OCI-LY3 (cell line): ENCODE data around the gene CEMIP.

Source experiments
- H2AFZ ChIP-seq: fragments of 200-600, 300-600 bp; shearing (Covaris generic); 2 replicates; pipeline ENCODE4 v1.6.0; 2014; ENCODE audit warnings: antibody characterized with exemption, low read depth, low read length
- H3K27ac ChIP-seq: fragments of 200-600, 300-600 bp; sonication (generic); 2 replicates; pipeline ENCODE4 v1.5.1; 2014; ENCODE audit warnings: mild to moderate bottlenecking, low read length, moderate library complexity, mixed read lengths
- H3K27me3 ChIP-seq: fragments of 200-600, 300-600 bp; sonication (generic); 2 replicates; pipeline ENCODE4 v1.6.1; 2014; ENCODE audit warnings: low read depth, low read length, mixed read lengths
- H3K36me3 ChIP-seq: fragments of 200-600, 300-600 bp; sonication (generic); replicated peaks from 2 replicates; pipeline ENCODE3; 2014; ENCODE audit warnings: low read depth, low read length, mixed read lengths
- H3K4me1 ChIP-seq: fragments of 300-600, 200-600 bp; sonication (generic); 2 replicates; pipeline ENCODE4 v1.6.1; 2014; ENCODE audit warnings: low read length, mixed read lengths
- H3K4me2 ChIP-seq: fragments of 200-600, 300-600 bp; sonication (generic); 2 replicates; pipeline ENCODE4 v1.6.1; 2014; ENCODE audit warnings: low read length, mixed read lengths
- H3K4me3 ChIP-seq: fragments of 300-600, 200-600 bp; sonication (generic); 2 replicates; pipeline ENCODE4 v1.5.1; 2014; ENCODE audit warnings: antibody characterized with exemption, mild to moderate bottlenecking, low read length, moderate library complexity
- H3K79me2 ChIP-seq: fragments of 300-600, 200-600 bp; shearing (Covaris generic); 2 replicates; pipeline ENCODE4 v1.6.1; 2014; ENCODE audit warnings: mild to moderate bottlenecking, low read length, mixed read lengths
- H3K9ac ChIP-seq: fragments of 300-600, 200-600 bp; shearing (Covaris generic); 2 replicates; pipeline ENCODE4 v1.6.0; 2014; ENCODE audit warnings: mild to moderate bottlenecking, low read length, moderate library complexity
- H3K9me3 ChIP-seq: fragments of 200-600, 300-600 bp; shearing (Covaris generic); 2 replicates; pipeline ENCODE4 v1.6.1; 2014; ENCODE audit warnings: low read length, mixed read lengths; ENCODE audit not compliant: insufficient read depth
- H4K20me1 ChIP-seq: fragments of 200-600, 300-600 bp; sonication (generic); 2 replicates; pipeline ENCODE4 v1.6.1; 2016; ENCODE audit warnings: low read length, mixed read lengths; ENCODE audit not compliant: insufficient read depth
- EZH2phosphoT487 ChIP-seq: fragments of 200-600 bp; shearing (Covaris generic); IDR thresholded peaks from 2 replicates; pipeline ENCODE4 v1.6.1; 2018; ENCODE audit warnings: antibody characterized with exemption, mixed run types, low read depth
- TF ChIP-seq, protein P1 (sequence below): fragments of 200-600, 300-600 bp; sonication (generic); IDR thresholded peaks from 2 replicates; pipeline ENCODE4 v1.5.1; 2014; ENCODE audit warnings: antibody characterized with exemption, low read length, low read depth

CEMIP gene

DNA sequence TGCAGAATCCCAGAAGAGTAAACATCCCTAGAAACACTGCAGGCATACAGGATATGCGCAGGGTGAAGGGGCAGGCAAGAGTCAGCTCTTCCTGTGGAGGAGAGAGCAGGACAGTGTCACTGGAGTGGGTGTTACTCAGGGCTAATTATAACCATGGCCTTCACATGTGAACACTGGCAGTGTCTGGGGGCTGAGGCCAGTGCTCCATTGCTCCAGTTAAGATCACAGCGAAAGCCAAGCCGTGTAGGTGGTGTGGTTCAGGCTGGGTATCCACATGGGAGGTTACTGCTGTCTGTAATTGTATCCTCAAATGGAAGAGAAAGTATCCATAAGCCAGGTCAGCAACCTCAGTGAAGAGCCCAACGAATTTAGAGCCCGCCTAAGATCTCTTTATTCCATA lies 125.8 kb downstream of the CEMIP start:
- H3K27me3 ChIP-seq = no peaks in the 10 kb centered on the region; the same call in 1 of the 2 replicates
- no peaks in the 10 kb centered on the region for H3K9me3 ChIP-seq
- H4K20me1 ChIP-seq = no peaks in the 10 kb centered on the region
- no peak overlapping the region for H3K4me3 ChIP-seq
- no peak overlapping the region for H3K4me2 ChIP-seq
- no peak overlapping the region for H2AFZ ChIP-seq
- no peaks in the 10 kb centered on the region for H3K36me3 ChIP-seq
- H3K79me2 ChIP-seq = no peaks in the 10 kb centered on the region
- TF ChIP-seq EZH2phosphoT487 = no peak
- TF ChIP-seq, protein P1, sequence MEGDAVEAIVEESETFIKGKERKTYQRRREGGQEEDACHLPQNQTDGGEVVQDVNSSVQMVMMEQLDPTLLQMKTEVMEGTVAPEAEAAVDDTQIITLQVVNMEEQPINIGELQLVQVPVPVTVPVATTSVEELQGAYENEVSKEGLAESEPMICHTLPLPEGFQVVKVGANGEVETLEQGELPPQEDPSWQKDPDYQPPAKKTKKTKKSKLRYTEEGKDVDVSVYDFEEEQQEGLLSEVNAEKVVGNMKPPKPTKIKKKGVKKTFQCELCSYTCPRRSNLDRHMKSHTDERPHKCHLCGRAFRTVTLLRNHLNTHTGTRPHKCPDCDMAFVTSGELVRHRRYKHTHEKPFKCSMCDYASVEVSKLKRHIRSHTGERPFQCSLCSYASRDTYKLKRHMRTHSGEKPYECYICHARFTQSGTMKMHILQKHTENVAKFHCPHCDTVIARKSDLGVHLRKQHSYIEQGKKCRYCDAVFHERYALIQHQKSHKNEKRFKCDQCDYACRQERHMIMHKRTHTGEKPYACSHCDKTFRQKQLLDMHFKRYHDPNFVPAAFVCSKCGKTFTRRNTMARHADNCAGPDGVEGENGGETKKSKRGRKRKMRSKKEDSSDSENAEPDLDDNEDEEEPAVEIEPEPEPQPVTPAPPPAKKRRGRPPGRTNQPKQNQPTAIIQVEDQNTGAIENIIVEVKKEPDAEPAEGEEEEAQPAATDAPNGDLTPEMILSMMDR = no peak
- H3K9ac ChIP-seq = no peak overlapping the region
- H3K4me1 ChIP-seq = no peaks in the 10 kb centered on the region
- H3K27ac ChIP-seq = no peak overlapping the region

DNA sequence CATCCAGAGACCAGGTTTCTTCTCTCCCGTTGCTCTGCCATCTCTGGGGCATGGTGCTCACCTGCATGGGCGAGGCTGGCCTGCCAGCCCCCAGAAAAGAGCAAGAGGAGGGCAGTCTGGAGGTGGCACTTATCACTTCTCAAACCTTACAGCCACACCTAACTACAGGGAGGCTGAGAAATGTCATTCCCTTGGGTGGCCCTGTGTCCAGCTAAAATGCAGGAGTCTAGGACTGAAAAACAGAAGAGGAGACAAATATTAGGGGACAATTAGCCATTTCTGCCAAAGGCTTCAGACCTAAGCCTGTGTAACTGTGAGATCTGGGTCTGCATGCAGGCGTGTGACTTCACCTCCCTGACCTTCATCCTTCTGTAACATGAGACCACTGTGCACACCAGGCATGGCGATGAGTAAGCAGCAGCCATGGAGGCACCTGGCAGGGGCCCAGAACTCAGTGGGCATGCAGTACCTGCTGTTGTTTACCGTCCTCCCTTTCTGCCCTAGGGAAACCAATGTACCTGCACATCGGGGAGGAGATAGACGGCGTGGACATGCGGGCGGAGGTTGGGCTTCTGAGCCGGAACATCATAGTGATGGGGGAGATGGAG lies 127.1 kb downstream of the CEMIP start:
- no peaks in the 10 kb centered on the region; the same call in 1 of the 2 replicates for H3K27me3 ChIP-seq
- H3K9me3 ChIP-seq = no peaks in the 10 kb centered on the region
- H3K4me2 ChIP-seq = no peak overlapping the region
- no peak overlapping the region for H3K9ac ChIP-seq
- no peak overlapping the region for H2AFZ ChIP-seq
- TF ChIP-seq EZH2phosphoT487 = no peak
- TF ChIP-seq, protein P1 = no peak
- no peaks in the 10 kb centered on the region for H3K79me2 ChIP-seq
- H3K27ac ChIP-seq = no peak overlapping the region
- H3K4me3 ChIP-seq = no peak overlapping the region
- H3K4me1 ChIP-seq = no peaks in the 10 kb centered on the region
- no peaks in the 10 kb centered on the region for H4K20me1 ChIP-seq
- no peaks in the 10 kb centered on the region for H3K36me3 ChIP-seq

DNA sequence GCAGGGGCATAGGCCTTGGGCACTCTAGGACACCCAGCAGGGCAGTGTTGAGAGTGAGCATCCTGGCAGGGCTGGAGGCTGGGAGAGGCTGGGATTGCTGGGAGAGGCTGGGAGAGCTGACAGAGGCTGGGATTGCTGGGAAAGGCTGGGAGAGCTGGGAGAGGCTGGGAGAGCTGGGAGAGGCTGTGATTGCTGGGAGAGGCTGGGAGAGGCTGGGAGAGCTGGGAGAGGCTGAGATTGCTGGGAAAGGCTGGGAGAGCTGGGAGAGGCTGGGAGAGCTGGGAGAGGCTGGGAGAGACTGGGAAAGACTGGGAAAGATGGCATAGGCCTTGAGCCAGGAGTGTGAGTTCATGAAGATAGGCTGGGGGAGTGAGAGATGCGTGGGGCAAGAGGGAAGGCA lies 132.7 kb downstream of the CEMIP start:
- no peak overlapping the region for H3K9ac ChIP-seq
- H3K4me1 ChIP-seq = no peaks in the 10 kb centered on the region
- H3K4me3 ChIP-seq = no peak overlapping the region
- no peak overlapping the region for H2AFZ ChIP-seq
- TF ChIP-seq EZH2phosphoT487 = no peak
- TF ChIP-seq, protein P1 = no peak
- no peaks in the 10 kb centered on the region for H3K36me3 ChIP-seq
- no peaks in the 10 kb centered on the region for H3K9me3 ChIP-seq
- no peaks in the 10 kb centered on the region for H4K20me1 ChIP-seq
- H3K79me2 ChIP-seq = no peaks in the 10 kb centered on the region
- H3K27ac ChIP-seq = no peak overlapping the region
- H3K4me2 ChIP-seq = no peak overlapping the region
- no peaks in the 10 kb centered on the region for H3K27me3 ChIP-seq

DNA sequence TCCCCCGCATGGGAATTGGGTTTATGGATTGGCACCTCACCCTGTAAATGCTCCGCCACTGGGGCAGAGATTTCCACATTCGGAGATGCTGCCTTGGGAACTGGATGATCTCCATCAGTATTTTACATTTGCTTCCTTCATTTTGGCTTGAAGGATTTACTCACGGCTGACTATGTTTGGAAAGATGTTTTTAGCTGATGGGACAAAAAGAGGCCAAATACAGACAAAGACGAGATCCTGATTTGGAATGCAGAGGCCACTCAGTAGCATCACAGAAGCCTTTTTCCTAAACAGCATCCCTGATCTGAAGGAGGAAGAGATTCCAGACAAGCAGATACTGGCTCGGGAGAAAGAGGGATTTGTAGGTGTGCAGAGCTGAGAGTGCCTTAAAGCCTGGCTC lies 133.5 kb downstream of the CEMIP start:
- H3K4me3 ChIP-seq = no peak overlapping the region
- no peak overlapping the region for H3K9ac ChIP-seq
- no peaks in the 10 kb centered on the region for H3K27me3 ChIP-seq
- H3K4me1 ChIP-seq = no peaks in the 10 kb centered on the region
- no peak overlapping the region for H3K27ac ChIP-seq
- H4K20me1 ChIP-seq = no peaks in the 10 kb centered on the region
- H3K9me3 ChIP-seq = no peaks in the 10 kb centered on the region
- H2AFZ ChIP-seq = no peak overlapping the region
- H3K4me2 ChIP-seq = no peak overlapping the region
- H3K79me2 ChIP-seq = no peaks in the 10 kb centered on the region
- TF ChIP-seq EZH2phosphoT487 = no peak
- TF ChIP-seq, protein P1 = no peak
- no peaks in the 10 kb centered on the region for H3K36me3 ChIP-seq
